Adrenal gland (tissue), 5 donors: ENCODE results near the gene CHMP4A.

ENCODE experiments used
- POLR2A ChIP-seq, 2 donors: fragments of 450-650 bp; IDR thresholded peaks; one replicate each; pipeline ENCODE4 v1.6.1; 2017; ENCODE audit warnings: antibody characterized with exemption in 2 of 2, mild to moderate bottlenecking in 2 of 2, moderate library complexity in 1 of 2
- TF ChIP-seq, protein P1 (sequence below), 6 experiments: fragments of 450-650 bp in 4 of 6; fragments of 200-600 bp in 2 of 6; sonication (generic) in 1 of 6; IDR thresholded peaks; 1 replicate in 5 of 6; 2 replicates in 1 of 6; pipeline versions ENCODE4 v1.5.1 to v1.8.0; 2016 to 2021; ENCODE audit warnings: antibody characterized with exemption in 6 of 6, mild to moderate bottlenecking in 2 of 6, moderate library complexity in 1 of 6
- donor health status: DM: no; HTN: no; CAD: no.

DNA sequence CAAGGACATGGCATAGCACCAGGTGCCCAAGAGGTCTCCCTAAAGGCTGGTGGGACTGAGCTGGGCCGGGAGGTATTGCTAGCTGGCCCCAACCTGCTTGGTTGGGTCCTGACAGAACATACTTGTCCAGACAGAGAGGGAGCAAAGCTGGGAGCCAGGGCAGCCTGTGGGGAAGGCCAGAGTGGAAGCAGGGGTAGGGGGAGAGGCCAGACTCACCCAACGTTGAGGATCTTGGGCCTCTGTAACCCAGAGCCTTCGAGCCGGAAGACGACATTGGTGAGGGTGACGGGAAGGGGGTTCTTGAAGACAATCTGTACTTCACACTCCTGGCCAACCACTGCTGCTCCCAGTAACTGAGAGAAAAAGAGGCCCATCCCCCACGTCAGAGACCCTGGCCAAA lies 40.6 kb upstream of the CHMP4A start:
- TF ChIP-seq POLR2A (IDR thresholded peaks at IDR 0.05) = no peak
- TF ChIP-seq, protein P1, sequence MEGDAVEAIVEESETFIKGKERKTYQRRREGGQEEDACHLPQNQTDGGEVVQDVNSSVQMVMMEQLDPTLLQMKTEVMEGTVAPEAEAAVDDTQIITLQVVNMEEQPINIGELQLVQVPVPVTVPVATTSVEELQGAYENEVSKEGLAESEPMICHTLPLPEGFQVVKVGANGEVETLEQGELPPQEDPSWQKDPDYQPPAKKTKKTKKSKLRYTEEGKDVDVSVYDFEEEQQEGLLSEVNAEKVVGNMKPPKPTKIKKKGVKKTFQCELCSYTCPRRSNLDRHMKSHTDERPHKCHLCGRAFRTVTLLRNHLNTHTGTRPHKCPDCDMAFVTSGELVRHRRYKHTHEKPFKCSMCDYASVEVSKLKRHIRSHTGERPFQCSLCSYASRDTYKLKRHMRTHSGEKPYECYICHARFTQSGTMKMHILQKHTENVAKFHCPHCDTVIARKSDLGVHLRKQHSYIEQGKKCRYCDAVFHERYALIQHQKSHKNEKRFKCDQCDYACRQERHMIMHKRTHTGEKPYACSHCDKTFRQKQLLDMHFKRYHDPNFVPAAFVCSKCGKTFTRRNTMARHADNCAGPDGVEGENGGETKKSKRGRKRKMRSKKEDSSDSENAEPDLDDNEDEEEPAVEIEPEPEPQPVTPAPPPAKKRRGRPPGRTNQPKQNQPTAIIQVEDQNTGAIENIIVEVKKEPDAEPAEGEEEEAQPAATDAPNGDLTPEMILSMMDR (IDR thresholded peaks at IDR 0.05) = no peak
